Vagina (tissue), 2 donors: ENCODE measurements around the gene IFNG.

ENCODE experiments used
- CTCF ChIP-seq, 3 experiments: fragments of 450-650 bp in 2 of 3; fragments of 200-600 bp in 1 of 3; sonication (generic) in 1 of 3; IDR thresholded peaks; one replicate each; pipeline ENCODE4 v1.5.1; 2017 to 2019; ENCODE audit warnings: antibody characterized with exemption in 3 of 3, mild to moderate bottlenecking in 2 of 3, moderate library complexity in 2 of 3
- POLR2A ChIP-seq, 2 donors: fragments of 450-650 bp; IDR thresholded peaks; one replicate each; pipeline ENCODE4 v1.6.1; 2017; ENCODE audit warnings: antibody characterized with exemption in 2 of 2, mild to moderate bottlenecking in 2 of 2, moderate library complexity in 2 of 2
- POLR2AphosphoS5 ChIP-seq, 2 donors: sonication (generic); formaldehyde crosslinking; IDR thresholded peaks; one replicate each; pipeline ENCODE4 v1.9.0; 2017; ENCODE audit warnings: antibody characterized with exemption in 2 of 2, mild to moderate bottlenecking in 2 of 2, low read depth in 1 of 2; ENCODE audit not compliant: insufficient read depth in 1 of 2

- TF ChIP-seq CTCF (IDR thresholded peaks at IDR 0.05) (no peak), POLR2AphosphoS5 (IDR thresholded peaks at IDR 0.05; ENCODE audit: insufficient read depth in 1 of 2, low read depth in 1 of 2) (no peak), POLR2A (IDR thresholded peaks at IDR 0.05) (no peak)
These were observed 2.9 kb downstream of the IFNG start for GRCh38 chr12:68156636-68157035.
